AG04450 (cell line): ENCODE results near the gene EPB41L1. TPM values are rescaled to one million over a fixed set of nuclear protein-coding genes. Genes with fewer than 3 reads are reported as not detected.

ENCODE experiments used
- CTCF ChIA-PET: fragments of 300-600, 350-600 bp; formaldehyde crosslinking; extraction: SDS; loops from one replicate; lab custom pipeline; 2022; ENCODE audit warnings: antibody characterized with exemption, inconsistent platforms; lab: Charles Lee
- POLR2A ChIA-PET: fragments of 350-600 bp; formaldehyde crosslinking; extraction: SDS; loops from one replicate; lab custom pipeline; 2021; ENCODE audit warnings: antibody characterized with exemption, inconsistent platforms; lab: Yijun Ruan, JAX
- DNase-seq: peaks from one replicate; pipeline ENCODE4 v3.0.0-alpha.2; 2011; ENCODE audit warnings: low read depth, low spot score
- H3K27ac ChIP-seq: one replicate; pipeline ENCODE4 v1.5.1; 2012; ENCODE audit warnings: low read depth, low read length, control low read depth
- H3K27me3 ChIP-seq: one replicate; pipeline ENCODE4 v1.6.0; 2012; ENCODE audit warnings: low read length; ENCODE audit not compliant: control insufficient read depth, insufficient read depth
- H3K4me3 ChIP-seq: 2 replicates; pipeline ENCODE4 v1.5.1; 2011; ENCODE audit warnings: mild to moderate bottlenecking, low read depth, low read length, control low read depth
- H3K9me3 ChIP-seq: 2 replicates; pipeline ENCODE4 v1.5.1; 2012; ENCODE audit warnings: low read length; ENCODE audit not compliant: control insufficient read depth, insufficient read depth
- polyA plus RNA-seq: library from polyadenylated mRNA; depleted of rRNA; stranded (reverse); fragments of >200 nt; gene quantifications from 2 replicates; pipeline ENCODE4 v1.2.3, GENCODE V29; 2011
- TF ChIP-seq, protein P1 (sequence below): IDR thresholded peaks from 2 replicates; pipeline ENCODE4 v1.5.1; 2011; ENCODE audit warnings: low read depth, low read length, control low read depth, inconsistent platforms

The EPB41L1 gene
- polyA plus RNA-seq, 1 experiment = 17.8 TPM

GRCh38 chr20:36275011-36275410, 120.5 kb downstream of the EPB41L1 start:
- no peak for DNase-seq
- H3K27me3 ChIP-seq = peaks cover 27% of the 10 kb centered on the region
- TF ChIP-seq, protein P1, sequence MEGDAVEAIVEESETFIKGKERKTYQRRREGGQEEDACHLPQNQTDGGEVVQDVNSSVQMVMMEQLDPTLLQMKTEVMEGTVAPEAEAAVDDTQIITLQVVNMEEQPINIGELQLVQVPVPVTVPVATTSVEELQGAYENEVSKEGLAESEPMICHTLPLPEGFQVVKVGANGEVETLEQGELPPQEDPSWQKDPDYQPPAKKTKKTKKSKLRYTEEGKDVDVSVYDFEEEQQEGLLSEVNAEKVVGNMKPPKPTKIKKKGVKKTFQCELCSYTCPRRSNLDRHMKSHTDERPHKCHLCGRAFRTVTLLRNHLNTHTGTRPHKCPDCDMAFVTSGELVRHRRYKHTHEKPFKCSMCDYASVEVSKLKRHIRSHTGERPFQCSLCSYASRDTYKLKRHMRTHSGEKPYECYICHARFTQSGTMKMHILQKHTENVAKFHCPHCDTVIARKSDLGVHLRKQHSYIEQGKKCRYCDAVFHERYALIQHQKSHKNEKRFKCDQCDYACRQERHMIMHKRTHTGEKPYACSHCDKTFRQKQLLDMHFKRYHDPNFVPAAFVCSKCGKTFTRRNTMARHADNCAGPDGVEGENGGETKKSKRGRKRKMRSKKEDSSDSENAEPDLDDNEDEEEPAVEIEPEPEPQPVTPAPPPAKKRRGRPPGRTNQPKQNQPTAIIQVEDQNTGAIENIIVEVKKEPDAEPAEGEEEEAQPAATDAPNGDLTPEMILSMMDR = no peak
- ChIA-PET POLR2A (no interaction called here), CTCF (no interaction called here)
- H3K27ac ChIP-seq = no peak overlapping the region
- no peak overlapping the region for H3K4me3 ChIP-seq
- H3K9me3 ChIP-seq = no peaks in the 10 kb centered on the region

GRCh38 chr20:36275441-36276189, 121.1 kb downstream of the EPB41L1 start:
- POLR2A ChIA-PET = no interaction called here
- H3K27me3 ChIP-seq = peaks cover 31% of the 10 kb centered on the region

GRCh38 chr20:36277546-36277945, 123.0 kb downstream of the EPB41L1 start:
- POLR2A ChIA-PET = no interaction called here
- peaks cover 26% of the 10 kb centered on the region for H3K27me3 ChIP-seq
- TF ChIP-seq, protein P1 = no peak
- no peaks in the 10 kb centered on the region for H3K9me3 ChIP-seq
- no peak overlapping the region for H3K27ac ChIP-seq
- CTCF ChIA-PET = no interaction called here
- no peak for DNase-seq
- no peak overlapping the region for H3K4me3 ChIP-seq

More at GRCh38 chr20:36275441-36276189, 121.1 kb downstream of the EPB41L1 start:
- CTCF ChIA-PET = no interaction called here
- no peaks in the 10 kb centered on the region for H3K9me3 ChIP-seq
- no peak overlapping the region for H3K27ac ChIP-seq
- H3K4me3 ChIP-seq = no peak overlapping the region
- DNase-seq = no peak
- TF ChIP-seq, protein P1 = 0 out of 2 replicates have a peak, but pooled peaks have one; percentile 2

DNA sequence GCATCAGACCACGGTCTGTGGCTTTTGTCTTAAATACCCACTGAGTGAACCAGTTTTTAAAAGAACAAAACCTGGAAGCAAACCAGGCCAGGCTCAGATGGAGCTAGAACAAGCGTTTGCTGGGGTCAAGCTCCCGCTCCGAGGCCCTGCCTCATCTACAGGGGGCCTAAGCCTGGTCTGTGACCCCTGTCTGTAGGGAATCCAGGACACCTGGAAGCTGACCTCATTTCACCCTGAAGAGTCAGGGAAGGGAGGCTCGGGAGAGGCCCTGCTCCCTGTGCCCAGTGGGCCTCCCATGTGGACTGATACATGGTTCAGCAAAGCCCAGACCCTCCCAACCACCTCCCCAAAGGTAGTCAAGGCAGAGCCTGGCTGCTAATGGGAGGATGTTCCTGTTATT, 124.8 kb downstream of the EPB41L1 start:
- TF ChIP-seq, protein P1 = no peak
- H3K9me3 ChIP-seq = no peaks in the 10 kb centered on the region
- ChIA-PET CTCF (no interaction called here), POLR2A (no interaction called here)
- H3K4me3 ChIP-seq = no peak overlapping the region
- H3K27ac ChIP-seq = no peak overlapping the region
- DNase-seq = no peak
- peaks cover 21% of the 10 kb centered on the region for H3K27me3 ChIP-seq

GRCh38 chr20:36279776-36280175, 125.2 kb downstream of the EPB41L1 start:
- Histone ChIP-seq H3K9me3 (no peaks in the 10 kb centered on the region), H3K4me3 (no peak overlapping the region), H3K27me3 (peaks cover 21% of the 10 kb centered on the region), H3K27ac (no peak overlapping the region)
- ChIA-PET POLR2A (no interaction called here), CTCF (no interaction called here)
- TF ChIP-seq, protein P1 = no peak
- no peak for DNase-seq
